Measurements from ENCODE around the gene DDIT3. TPM values are rescaled to one million over a fixed set of nuclear protein-coding genes. Genes with fewer than 3 reads are reported as not detected.
"Not testable (repeated sequence)": the region's sequence is repeated elsewhere in the genome, so short reads cannot be mapped to it uniquely, and the experiment has no call there.

The DDIT3 gene
- total RNA-seq, 2 experiments from 2014 or later: 15.3 to 15.9 TPM

DNA sequence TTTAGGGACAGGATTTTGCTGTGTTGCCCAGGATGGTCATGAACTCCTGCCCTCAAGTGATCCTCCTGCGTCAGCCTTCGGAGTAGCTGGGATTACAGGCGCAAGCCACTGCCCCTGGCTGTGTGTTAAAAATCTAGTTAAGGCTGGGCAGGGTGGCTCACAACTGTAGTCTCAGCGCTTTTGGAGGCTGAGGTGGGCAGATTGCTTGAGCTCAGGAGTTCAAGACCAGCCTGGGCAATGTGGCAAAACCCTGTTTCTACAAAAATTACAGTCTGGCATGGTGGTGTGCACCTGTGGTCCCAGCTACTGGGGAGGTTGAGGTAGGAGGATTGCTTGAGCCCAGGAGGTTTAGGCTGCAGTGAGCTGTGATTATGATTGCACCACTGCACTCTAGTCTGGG lies 9.2 kb downstream of the DDIT3 start:
- Mint-ChIP-seq H3K27ac (no peak overlapping the region), H3K4me1 (peaks cover 3% of the 10 kb centered on the region), H3K36me3 (peaks cover 51% of the 10 kb centered on the region), H3K4me3 (no peak overlapping the region), H3K9me3 (ENCODE audit: low read depth) (no peaks in the 10 kb centered on the region), H3K27me3 (no peaks in the 10 kb centered on the region)
- CTCF ChIA-PET: no interaction called here
- ATAC-seq (no peak), DNase-seq (no peak)

DNA sequence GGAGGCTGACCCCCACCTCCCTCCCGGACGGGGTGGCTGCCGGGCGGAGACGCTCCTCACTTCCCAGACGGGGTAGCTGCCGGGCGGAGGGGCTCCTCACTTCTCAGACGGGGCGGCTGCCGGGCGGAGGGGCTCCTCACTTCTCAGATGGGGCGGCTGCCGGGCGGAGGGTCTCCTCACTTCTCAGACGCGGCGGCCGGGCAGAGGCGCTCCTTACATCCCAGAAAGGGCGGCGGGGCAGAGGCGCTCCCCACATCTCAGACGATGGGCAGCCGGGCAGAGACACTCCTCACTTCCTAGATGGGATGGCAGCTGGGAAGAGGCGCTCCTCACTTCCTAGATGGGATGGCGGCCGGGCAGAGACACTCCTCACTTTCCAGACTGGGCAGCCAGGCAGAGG lies 12.5 kb downstream of the DDIT3 start:
- H3K27me3 Mint-ChIP-seq; H3K4me3 Mint-ChIP-seq; CTCF ChIA-PET; H3K4me1 Mint-ChIP-seq; ATAC-seq; H3K27ac Mint-ChIP-seq; DNase-seq; H3K9me3 Mint-ChIP-seq (ENCODE audit: low read depth): not testable (repeated sequence)
- H3K36me3 Mint-ChIP-seq: peaks cover 45% of the 10 kb centered on the region

DNA sequence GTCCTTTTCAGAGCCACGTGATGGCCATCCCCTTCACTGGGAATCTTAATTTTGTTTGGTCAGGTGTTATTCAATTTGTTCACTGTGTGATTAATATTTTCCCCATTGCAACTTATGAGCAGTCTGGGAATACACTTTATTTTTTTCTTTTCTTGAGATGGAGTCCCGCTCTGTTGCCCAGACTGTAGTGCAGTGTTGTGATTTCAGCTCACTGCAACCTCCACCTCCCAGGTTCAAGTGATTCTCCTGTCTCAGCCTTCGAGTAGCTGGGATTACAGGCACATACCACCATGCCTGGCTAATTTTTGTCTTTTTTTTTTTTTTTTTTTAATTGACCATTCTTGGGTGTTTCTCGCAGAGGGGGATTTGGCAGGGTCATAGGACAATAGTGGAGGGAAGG lies 13.8 kb downstream of the DDIT3 start:
- not testable (repeated sequence) for H3K4me3 Mint-ChIP-seq; H3K4me1 Mint-ChIP-seq; DNase-seq; H3K9me3 Mint-ChIP-seq (ENCODE audit: low read depth); H3K27me3 Mint-ChIP-seq; ATAC-seq; H3K27ac Mint-ChIP-seq
- H3K36me3 Mint-ChIP-seq: peaks cover 44% of the 10 kb centered on the region
- CTCF ChIA-PET: interaction anchor here (2.7 kb wide), 1 partner anchor 44 kb away, joined by 6 read pairs; no protein-coding TSS in a partner anchor

DNA sequence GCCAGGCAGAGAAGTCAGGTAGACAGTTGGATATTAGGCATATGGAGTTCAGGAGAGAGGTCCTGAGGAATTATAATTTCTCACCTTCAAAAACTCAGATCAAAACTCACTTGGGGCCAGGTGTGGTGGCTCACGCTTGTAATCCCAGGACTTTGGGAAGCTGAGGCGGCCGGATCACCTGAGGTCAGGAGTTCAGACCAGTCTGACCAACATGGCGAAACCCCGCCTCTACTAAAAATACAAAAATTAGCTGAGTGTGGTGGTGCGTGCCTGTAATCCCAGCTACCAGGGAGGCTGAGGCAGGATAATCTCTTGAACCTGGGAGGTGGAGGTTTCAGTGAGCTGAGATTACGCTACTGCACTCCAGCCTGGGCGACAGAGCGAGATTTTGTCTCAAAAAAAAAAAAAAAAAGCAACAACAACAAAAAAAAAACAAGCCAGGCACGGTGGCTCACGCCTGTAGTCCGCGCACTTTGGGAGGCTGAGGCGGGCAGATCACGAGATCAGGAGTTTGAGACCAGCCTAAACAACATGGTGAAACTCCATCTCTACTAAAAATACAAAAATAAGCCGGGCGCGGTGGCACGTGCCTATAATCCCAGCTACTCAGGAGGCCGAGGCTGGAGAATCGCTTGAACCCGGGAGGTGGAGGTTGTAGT lies 17.9 kb downstream of the DDIT3 start:
- not testable (repeated sequence) for H3K9me3 Mint-ChIP-seq (ENCODE audit: low read depth); DNase-seq; H3K4me1 Mint-ChIP-seq; ATAC-seq; H3K27me3 Mint-ChIP-seq; H3K27ac Mint-ChIP-seq; H3K4me3 Mint-ChIP-seq
- peaks cover 66% of the 10 kb centered on the region for H3K36me3 Mint-ChIP-seq
- CTCF ChIA-PET: interaction anchor here (0.7 to 1.2 kb wide), 3 partner anchors 15 to 89 kb away, joined by 3 to 4 read pairs (median 3); partner anchors contain the start of gene PIP4K2C

DNA sequence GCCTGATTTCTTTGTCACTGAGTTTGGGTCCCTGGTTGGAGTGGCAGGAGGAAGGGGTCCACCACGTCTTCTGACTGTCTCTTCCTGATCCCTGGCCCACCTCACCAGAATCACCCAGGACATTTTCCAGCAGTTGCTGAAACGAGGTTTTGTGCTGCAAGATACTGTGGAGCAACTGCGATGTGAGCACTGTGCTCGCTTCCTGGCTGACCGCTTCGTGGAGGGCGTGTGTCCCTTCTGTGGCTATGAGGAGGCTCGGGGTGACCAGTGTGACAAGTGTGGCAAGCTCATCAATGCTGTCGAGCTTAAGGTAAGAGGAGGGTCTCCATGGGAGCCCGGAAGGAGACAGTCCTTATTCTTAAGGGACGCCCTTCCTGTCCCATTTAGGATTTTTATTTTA lies 20.1 kb downstream of the DDIT3 start:
- ATAC-seq (no peak), DNase-seq (no peak)
- CTCF ChIA-PET: interaction anchor here (1.1 to 1.2 kb wide), 2 partner anchors 13 to 23 kb away, joined by 3 to 4 read pairs; no protein-coding TSS in a partner anchor
- Mint-ChIP-seq H3K27ac (no peak overlapping the region), H3K9me3 (ENCODE audit: low read depth) (peaks cover 3% of the 10 kb centered on the region), H3K4me1 (peaks cover 4% of the 10 kb centered on the region), H3K36me3 (peaks cover 70% of the 10 kb centered on the region), H3K27me3 (no peaks in the 10 kb centered on the region), H3K4me3 (no peak overlapping the region)

DNA sequence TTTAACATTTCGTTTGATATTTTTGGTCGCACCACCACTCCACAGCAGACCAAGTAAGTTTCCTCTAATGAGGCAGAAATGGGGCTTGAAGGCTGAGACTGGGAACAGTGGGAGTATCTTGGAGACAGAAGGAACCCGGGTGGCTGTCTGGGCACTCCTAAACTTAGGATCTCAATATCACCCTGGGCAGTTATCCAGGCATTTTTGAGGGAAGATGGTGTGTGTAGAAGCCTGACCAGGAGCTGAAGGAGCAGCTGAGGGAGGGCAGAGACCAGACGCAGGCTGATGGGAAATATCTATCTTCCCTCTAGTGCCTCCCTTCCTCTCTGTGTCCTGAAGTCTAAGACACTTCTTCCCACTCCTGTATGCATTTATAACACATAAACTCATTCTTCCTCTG lies 21.7 kb downstream of the DDIT3 start:
- Mint-ChIP-seq H3K4me3 (no peak overlapping the region), H3K27ac (no peak overlapping the region), H3K9me3 (ENCODE audit: low read depth) (peaks cover 3% of the 10 kb centered on the region), H3K4me1 (peaks cover 4% of the 10 kb centered on the region), H3K27me3 (no peaks in the 10 kb centered on the region), H3K36me3 (peaks cover 65% of the 10 kb centered on the region)
- DNase-seq (no peak), ATAC-seq (no peak)
- CTCF ChIA-PET: no interaction called here

DNA sequence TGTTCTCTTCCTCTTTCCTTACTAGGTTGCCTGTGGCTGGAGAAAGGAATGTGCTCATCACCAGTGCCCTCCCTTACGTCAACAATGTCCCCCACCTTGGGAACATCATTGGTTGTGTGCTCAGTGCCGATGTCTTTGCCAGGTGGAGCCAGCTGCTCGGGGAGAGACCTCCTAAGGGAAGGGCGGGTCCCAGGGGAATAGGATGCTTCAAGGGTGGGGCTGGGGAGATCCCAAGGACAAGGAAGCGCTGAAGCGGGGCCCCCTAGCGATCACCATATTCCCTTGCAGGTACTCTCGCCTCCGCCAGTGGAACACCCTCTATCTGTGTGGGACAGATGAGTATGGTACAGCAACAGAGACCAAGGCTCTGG lies 22.2 kb downstream of the DDIT3 start:
- H3K36me3 Mint-ChIP-seq: peaks cover 63% of the 10 kb centered on the region
- ATAC-seq (no peak), DNase-seq (no peak)
- peaks cover 4% of the 10 kb centered on the region for H3K4me1 Mint-ChIP-seq
- H3K27me3 Mint-ChIP-seq: no peaks in the 10 kb centered on the region
- no peak overlapping the region for H3K27ac Mint-ChIP-seq
- CTCF ChIA-PET: no interaction called here
- no peak overlapping the region for H3K4me3 Mint-ChIP-seq
- H3K9me3 Mint-ChIP-seq (ENCODE audit: low read depth): peaks cover 3% of the 10 kb centered on the region

DNA sequence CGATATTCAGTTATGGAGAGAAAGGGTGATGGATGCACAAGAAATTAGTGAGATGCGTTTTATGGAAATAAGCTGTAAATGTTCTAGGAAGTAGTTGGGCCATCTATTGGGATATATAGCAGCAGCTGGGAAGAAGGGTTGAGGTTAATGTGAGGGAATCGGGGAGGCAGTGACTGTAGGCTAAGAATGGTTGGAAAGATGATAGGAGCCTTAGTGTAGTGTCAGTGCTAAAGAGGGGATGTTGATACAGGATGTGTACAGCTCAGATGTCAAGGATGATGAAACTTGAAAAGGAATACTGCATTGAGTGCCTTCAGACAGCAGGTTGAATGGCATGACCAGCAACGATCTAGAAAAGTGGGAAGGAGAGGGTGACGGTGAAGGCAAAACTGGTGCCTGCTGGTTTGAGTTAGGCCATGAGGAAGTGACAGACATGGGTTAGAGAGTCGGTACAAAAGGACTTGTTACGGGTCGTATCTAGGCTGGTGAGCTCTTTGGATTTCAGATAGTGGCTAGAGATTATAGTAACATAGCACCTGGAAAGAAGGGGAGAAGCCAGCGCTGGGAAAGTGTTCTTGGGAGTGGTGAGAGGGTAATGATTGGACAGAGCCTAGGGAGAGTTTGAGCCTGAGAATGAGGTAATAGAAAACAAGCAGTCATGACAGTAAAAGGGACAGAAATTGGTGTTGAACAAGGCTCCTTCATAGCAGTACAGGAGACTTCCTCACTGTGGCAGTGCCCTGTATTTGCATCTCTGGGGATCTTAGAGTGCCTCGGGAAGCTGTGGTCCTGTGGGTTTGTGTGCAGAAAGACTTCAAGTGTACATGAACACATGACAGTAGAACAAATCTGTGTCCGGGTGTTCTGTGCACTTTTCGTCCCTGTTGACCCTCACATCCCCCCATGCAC lies 22.8 kb downstream of the DDIT3 start:
- Mint-ChIP-seq H3K4me1 (peaks cover 9% of the 10 kb centered on the region), H3K27ac (no peak overlapping the region), H3K27me3 (no peaks in the 10 kb centered on the region), H3K4me3 (no peak overlapping the region), H3K9me3 (ENCODE audit: low read depth) (peaks cover 3% of the 10 kb centered on the region), H3K36me3 (peaks cover 64% of the 10 kb centered on the region)
- ATAC-seq (no peak), DNase-seq (no peak)
- CTCF ChIA-PET: interaction anchor here (0.9 to 1.4 kb wide), 3 partner anchors 21 to 42 kb away, joined by 3 to 5 read pairs (median 3); no protein-coding TSS in a partner anchor

DNA sequence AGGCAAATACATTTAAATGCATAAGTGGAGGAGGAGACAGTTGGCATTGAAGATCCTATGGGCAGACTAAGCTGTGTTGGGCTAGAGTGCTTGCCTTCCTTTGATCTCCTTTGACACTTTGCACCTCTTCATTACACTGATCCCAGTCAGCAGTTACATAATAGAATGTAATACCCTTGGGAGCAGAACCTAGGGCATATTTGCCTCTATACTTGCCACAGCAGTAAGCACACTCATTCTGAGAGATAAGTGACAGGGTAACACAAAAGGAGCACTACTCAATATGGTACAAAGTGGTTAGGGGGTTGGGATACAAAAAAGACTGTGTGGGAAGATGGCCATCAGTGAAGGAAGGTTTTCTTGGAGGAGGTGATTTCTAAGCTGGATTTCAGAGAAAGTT lies 23.5 kb downstream of the DDIT3 start:
- Mint-ChIP-seq H3K27me3 (no peaks in the 10 kb centered on the region), H3K27ac (no peak overlapping the region), H3K4me1 (peaks cover 9% of the 10 kb centered on the region), H3K9me3 (ENCODE audit: low read depth) (peaks cover 3% of the 10 kb centered on the region), H3K36me3 (peaks cover 58% of the 10 kb centered on the region), H3K4me3 (no peak overlapping the region)
- ATAC-seq (no peak), DNase-seq (no peak)
- CTCF ChIA-PET: interaction anchor here (0.6 to 1.4 kb wide), 4 partner anchors 20 to 766 kb away, joined by 3 to 5 read pairs (median 3); no protein-coding TSS in a partner anchor

DNA sequence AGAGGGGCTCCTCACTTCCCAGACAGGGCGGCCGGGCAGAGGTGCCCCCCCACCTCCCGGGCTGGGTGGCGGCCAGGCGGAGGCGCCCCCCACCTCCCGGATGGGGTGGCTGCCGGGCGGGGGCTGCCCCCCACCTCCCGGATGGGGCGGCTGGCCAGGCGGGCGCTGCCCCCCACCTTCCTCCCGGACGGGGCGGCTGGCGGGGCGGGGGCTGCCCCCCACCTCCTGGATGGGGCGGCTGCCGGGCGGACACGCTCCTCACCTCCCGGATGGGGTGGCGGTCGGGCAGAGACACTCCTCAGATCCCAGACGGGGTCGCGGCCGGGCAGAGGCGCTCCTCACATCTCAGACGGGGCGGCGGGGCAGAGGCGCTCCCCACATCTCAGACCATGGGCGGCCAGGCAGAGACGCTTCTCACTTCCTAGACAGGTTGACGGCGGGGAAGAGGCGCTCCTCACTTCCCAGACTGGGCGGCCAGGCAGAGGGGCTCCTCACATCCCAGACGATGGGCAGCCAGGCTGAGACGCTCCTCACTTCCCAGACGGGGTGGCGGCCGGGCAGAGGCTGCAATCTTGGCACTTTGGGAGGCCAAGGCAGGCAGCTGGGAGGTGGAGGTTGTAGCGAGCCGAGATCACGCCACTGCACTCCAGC lies 25.1 kb downstream of the DDIT3 start:
- H3K27me3 Mint-ChIP-seq; H3K27ac Mint-ChIP-seq; CTCF ChIA-PET; H3K9me3 Mint-ChIP-seq (ENCODE audit: low read depth); H3K4me3 Mint-ChIP-seq; ATAC-seq; DNase-seq: not testable (repeated sequence)
- peaks cover 14% of the 10 kb centered on the region for H3K4me1 Mint-ChIP-seq
- H3K36me3 Mint-ChIP-seq: peaks cover 55% of the 10 kb centered on the region

DNA sequence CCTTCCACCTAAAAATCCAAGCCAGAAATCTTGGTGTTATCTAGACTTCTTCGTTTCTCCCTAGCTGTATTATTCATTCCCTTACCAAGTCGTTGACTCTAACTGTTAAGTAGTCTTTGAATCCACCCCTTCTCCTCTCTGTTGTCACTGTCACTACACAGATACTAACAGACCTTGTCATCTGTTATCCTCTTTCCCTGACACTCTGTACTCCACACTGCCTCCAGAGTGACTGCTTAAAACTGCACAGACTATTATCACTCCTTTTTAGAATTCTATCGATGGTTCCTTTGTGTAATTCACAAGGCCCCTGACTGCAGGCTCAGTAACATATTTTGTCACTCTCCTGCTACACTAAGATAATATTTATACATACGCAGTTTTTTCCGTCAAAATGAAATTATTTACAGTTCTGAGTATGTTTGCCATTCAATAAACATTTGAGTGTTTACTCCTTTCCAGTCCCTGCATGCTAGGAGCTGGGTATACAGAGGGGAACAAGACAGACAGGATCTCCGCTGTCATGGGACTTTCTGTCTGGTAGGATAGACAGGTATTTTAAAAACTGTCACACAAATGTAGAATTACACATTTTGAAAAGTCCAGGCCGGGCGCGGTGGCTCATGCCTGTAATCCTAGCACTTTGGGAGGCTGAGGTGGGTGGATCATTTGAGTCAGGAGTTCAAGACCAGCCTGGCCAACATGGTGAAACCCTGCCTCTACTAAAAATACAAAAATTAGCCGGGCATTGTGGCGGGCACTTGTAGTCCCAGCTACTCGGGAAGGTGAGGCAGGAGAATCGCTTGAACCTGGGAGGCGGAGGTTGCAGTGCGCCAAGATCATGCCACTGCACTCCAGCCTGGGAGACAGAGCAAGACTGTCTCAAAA lies 28.7 kb downstream of the DDIT3 start:
- Mint-ChIP-seq H3K4me1 (peaks cover 36% of the 10 kb centered on the region), H3K27me3 (no peaks in the 10 kb centered on the region), H3K4me3 (no peak overlapping the region), H3K27ac (peak overlapping the region; percentile 75), H3K9me3 (ENCODE audit: low read depth) (no peaks in the 10 kb centered on the region), H3K36me3 (peaks cover 48% of the 10 kb centered on the region)
- DNase-seq (no peak), ATAC-seq (no peak)
- CTCF ChIA-PET: interaction anchor here (1.0 to 1.9 kb wide), 2 partner anchors 15 to 31 kb away, joined by 3 to 8 read pairs; no protein-coding TSS in a partner anchor

DNA sequence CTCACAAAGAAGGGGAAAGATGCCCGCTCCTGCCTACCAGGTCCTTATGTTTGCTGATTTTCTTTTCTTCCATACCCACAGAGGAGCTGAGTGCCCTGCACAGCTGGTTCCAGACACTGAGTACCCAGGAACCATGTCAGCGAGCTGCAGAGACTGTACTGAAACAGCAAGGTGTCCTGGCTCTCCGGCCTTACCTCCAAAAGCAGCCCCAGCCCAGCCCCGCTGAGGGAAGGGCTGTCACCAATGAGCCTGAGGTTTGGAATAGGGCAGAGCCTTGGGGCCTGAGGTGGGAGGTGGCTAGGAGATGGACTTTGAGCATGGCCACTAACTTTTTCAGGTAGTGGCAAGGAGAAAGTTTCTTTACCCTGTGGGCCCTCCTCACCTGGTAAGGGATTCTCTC lies 30.2 kb downstream of the DDIT3 start:
- peaks cover 41% of the 10 kb centered on the region for H3K36me3 Mint-ChIP-seq
- peak overlapping the region; percentile 5 for H3K27ac Mint-ChIP-seq

More for the DNA sequence above, 30.2 kb downstream of the DDIT3 start:
- H3K4me1 Mint-ChIP-seq: peaks cover 36% of the 10 kb centered on the region
- no peak for DNase-seq
- CTCF ChIA-PET: interaction anchor here (1.7 to 2.1 kb wide), 3 partner anchors 13 to 31 kb away, joined by 6 to 9 read pairs (median 8); partner anchors contain the start of gene GLI1
- ATAC-seq: no peak
- H3K9me3 Mint-ChIP-seq (ENCODE audit: low read depth): no peaks in the 10 kb centered on the region
- no peaks in the 10 kb centered on the region for H3K27me3 Mint-ChIP-seq
- H3K4me3 Mint-ChIP-seq: no peak overlapping the region
